Chondrocyte (in vitro differentiated cells): ENCODE results near the gene ABI3BP. TPM values are rescaled to one million over a fixed set of nuclear protein-coding genes. Genes with fewer than 3 reads are reported as not detected.

Experiments used
- DNase-seq: peaks from one replicate; pipeline ENCODE4 v3.0.0; 2021; ENCODE audit warnings: mixed read lengths, low spot score
- H3K27ac Mint-ChIP-seq: one replicate; pipeline ENCODE4 v1.8.0; 2021; ENCODE audit warnings: mild to moderate bottlenecking, moderate library complexity, mixed read lengths; ENCODE audit not compliant: unreplicated experiment
- H3K27me3 Mint-ChIP-seq: 2 replicates; pipeline ENCODE4 v1.8.0; 2021; ENCODE audit warnings: low read depth, mixed read lengths
- H3K36me3 Mint-ChIP-seq: 2 replicates; pipeline ENCODE4 v1.8.0; 2021; ENCODE audit warnings: low read depth, mixed read lengths
- H3K4me1 Mint-ChIP-seq: 2 replicates; pipeline ENCODE4 v1.8.0; 2021; ENCODE audit warnings: low read depth, mild to moderate bottlenecking, mixed read lengths
- H3K4me3 Mint-ChIP-seq: one replicate; pipeline ENCODE4 v1.8.0; 2021; ENCODE audit warnings: mild to moderate bottlenecking, moderate library complexity, mixed read lengths; ENCODE audit not compliant: unreplicated experiment
- H3K9me3 Mint-ChIP-seq: 2 replicates; pipeline ENCODE4 v1.8.0; 2021; ENCODE audit warnings: low read depth, mixed read lengths
- CTCF ChIP-seq: fragments of 200-600 bp; sonication (generic); IDR thresholded peaks from 2 replicates; pipeline ENCODE4 v1.5.0; 2021; ENCODE audit warnings: antibody characterized with exemption, mild to moderate bottlenecking, moderate library complexity
- total RNA-seq: library from RNA; stranded (reverse); gene quantifications from 3 replicates; pipeline ENCODE4 v1.2.1, GENCODE V29; 2021

Gene ABI3BP
- total RNA-seq, 1 donor from 2014 or later = 10.2 TPM

DNA sequence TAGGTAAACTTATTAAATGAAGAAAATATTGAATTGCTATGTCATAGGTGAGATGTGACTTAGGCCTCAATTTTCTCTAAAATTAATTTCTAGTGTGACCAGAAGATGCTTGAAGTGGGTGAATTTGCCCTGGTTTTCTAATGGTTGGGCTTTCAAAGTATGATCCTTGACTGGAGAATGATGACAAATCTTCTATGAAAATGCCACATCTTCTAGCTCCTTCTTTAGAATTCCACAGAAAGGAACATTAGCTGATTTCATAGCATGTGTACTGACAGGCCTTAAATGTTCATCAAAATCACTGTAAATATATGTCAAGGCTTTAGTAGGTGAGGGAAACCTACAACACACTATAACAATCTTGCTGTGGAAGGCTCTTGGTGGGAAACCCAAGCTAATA is 8.9 kb downstream of the ABI3BP start:
- Mint-ChIP-seq H3K36me3 (no peaks in the 10 kb centered on the region), H3K27me3 (no peaks in the 10 kb centered on the region), H3K4me3 (no peak overlapping the region), H3K9me3 (no peaks in the 10 kb centered on the region), H3K4me1 (peaks cover 32% of the 10 kb centered on the region), H3K27ac (peak overlapping the region; percentile 27)
- DNase-seq = no peak
- TF ChIP-seq CTCF = no peak

DNA sequence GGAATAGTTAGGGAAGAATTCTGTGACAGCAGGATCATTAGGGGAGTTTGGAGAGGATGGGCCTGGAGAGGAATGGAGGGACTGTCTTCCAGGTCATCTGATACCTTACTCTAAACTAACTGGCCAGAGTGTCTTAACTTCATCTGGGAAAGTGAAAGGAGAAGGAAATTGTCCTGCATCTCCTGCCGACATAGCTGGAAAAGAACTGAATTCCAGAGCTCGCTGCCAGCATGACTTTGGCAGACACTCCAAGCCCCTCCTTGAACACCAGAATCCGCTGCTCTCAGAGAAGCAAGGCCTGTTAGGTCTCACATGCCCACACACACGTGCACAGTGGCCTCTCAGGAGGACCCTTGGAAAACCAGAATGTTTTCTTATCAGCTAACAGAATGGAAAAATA is 10.5 kb downstream of the ABI3BP start:
- Mint-ChIP-seq H3K27me3 (no peaks in the 10 kb centered on the region), H3K9me3 (no peaks in the 10 kb centered on the region), H3K27ac (peak overlapping the region; percentile 73), H3K4me3 (peak overlapping the region; percentile 25), H3K4me1 (peaks cover 35% of the 10 kb centered on the region), H3K36me3 (no peaks in the 10 kb centered on the region)
- TF ChIP-seq CTCF = no peak
- no peak for DNase-seq

GRCh38 chr3:100981164-100981911 is 11.9 kb downstream of the ABI3BP start:
- H3K27ac Mint-ChIP-seq = no peak overlapping the region
- no peak overlapping the region for H3K4me3 Mint-ChIP-seq
- H3K9me3 Mint-ChIP-seq = peaks cover 2% of the 10 kb centered on the region
- DNase-seq = no peak
- H3K36me3 Mint-ChIP-seq = no peaks in the 10 kb centered on the region
- no peaks in the 10 kb centered on the region for H3K27me3 Mint-ChIP-seq
- peaks cover 35% of the 10 kb centered on the region for H3K4me1 Mint-ChIP-seq
- TF ChIP-seq CTCF = no peak

DNA sequence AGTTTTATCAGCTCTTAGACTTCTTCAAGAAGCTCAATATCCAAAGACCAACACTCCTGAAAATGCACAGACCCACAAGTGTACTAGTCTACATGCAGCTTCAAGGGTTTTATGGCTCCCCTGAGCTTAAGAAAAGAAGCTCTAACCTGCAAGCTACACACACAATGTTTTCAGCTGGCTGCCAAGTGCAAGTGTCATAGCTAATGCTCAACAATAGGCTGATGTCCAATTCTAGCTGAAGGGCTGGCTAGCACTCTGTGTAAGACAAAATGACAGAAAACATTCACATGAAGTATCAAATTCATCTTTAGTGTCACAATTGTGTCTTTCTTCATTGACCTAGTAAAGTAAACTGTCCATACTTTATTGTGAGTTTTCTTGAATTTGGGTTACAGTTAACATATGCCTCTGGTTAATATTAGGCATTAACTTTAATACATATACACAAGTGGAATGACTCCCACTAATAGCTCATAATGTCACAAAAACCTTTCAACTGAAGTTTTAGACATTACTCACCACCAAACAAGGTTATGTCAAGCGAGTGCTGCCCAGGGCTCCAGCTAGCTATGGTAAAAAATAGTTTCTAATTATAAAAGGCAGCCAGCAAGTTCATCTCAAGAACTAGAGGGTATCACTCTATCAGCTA is 15.1 kb downstream of the ABI3BP start:
- Mint-ChIP-seq H3K36me3 (no peaks in the 10 kb centered on the region), H3K4me3 (no peak overlapping the region), H3K27ac (no peak overlapping the region), H3K9me3 (peaks cover 2% of the 10 kb centered on the region), H3K4me1 (peaks cover 29% of the 10 kb centered on the region), H3K27me3 (no peaks in the 10 kb centered on the region)
- TF ChIP-seq CTCF = no peak
- DNase-seq = no peak

GRCh38 chr3:100976611-100977010 is 16.6 kb downstream of the ABI3BP start:
- Mint-ChIP-seq H3K4me3 (no peak overlapping the region), H3K27me3 (no peaks in the 10 kb centered on the region), H3K4me1 (peaks cover 28% of the 10 kb centered on the region), H3K9me3 (peaks cover 2% of the 10 kb centered on the region), H3K27ac (no peak overlapping the region), H3K36me3 (no peaks in the 10 kb centered on the region)
- TF ChIP-seq CTCF = no peak
- DNase-seq = no peak
